ENCODE results near the gene SNX17. TPM values are rescaled to one million over a fixed set of nuclear protein-coding genes. Genes with fewer than 3 reads are reported as not detected.

The SNX17 gene
- total and polyA plus RNA-seq, 2 of the 13 experiments (the other 11 are each of a cell fraction or from before 2014, with no cell fraction given), result 75.0 to 109 TPM

DNA sequence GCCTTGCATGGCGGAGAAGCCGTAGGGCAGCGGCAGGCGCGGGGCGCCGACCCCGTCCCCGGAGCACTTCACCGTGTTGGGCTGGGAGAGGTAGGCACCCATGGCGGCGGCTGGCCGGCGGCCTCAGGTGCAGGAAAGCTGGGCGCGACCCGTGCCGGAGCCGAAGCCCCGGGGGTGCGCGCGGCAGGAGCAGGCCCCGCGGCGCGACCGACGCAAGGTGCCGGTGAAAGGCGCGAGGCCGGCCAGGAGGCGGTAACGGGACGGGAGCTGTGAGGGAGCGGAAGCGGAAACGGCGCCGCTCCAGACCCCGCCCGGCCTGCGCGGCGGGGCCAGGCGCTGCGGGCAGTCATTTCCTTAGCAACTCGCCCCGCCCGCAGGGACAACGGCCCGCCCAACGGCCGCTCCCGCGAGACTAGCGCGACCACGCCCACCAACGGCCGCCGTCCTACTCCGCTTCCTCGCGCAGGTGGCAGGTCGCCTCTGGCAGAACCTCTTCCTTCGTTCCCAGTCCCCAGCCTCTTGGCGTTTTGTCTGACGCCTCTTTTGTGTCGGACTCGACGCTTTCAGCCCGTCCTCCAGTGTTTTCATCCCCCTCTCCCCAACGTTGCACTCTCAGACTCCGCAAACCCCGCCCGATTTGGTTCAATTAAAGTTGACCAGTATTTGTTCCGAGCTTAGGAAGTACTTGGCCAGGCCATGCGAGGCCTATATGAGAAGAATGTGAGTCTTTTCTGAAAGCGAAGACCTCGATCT, 39.1 kb downstream of the SNX17 start, which contains the start of gene PPM1G (continued):
- TF ChIP-seq ZNF878 (CRISPR knock-in tag; IDR thresholded peaks at IDR 0.05) (peak; percentile 76), ZNF34 (CRISPR knock-in tag; IDR thresholded peaks at IDR 0.05; ENCODE audit: borderline replicate concordance) (no peak), SRF (IDR thresholded peaks at IDR 0.05; ENCODE audit: low read depth, low read length) (no peak), RCOR2 (CRISPR knock-in tag; IDR thresholded peaks at IDR 0.05) (no peak), PPARG (CRISPR knock-in tag; conservative IDR thresholded peaks at IDR 0.05) (no peak), GATAD1 (CRISPR knock-in tag; IDR thresholded peaks at IDR 0.05) (peak; percentile 85), ZNF282 (IDR thresholded peaks at IDR 0.05; ENCODE audit: partially characterized antibody) (no peak), SMAD1 (CRISPR knock-in tag; IDR thresholded peaks at IDR 0.05; ENCODE audit: borderline replicate concordance, low read depth) (peak; percentile 95), SIN3B (IDR thresholded peaks at IDR 0.05; ENCODE audit: low read length) (no peak), NFE2L1 (CRISPR knock-in tag; IDR thresholded peaks at IDR 0.05; ENCODE audit: borderline replicate concordance) (no peak), POLR2G (IDR thresholded peaks at IDR 0.05; ENCODE audit: low read depth, low read length) (peak; percentile 99), NBN (conservative IDR thresholded peaks at IDR 0.05) (no peak), MEIS1 (CRISPR knock-in tag; IDR thresholded peaks at IDR 0.05; ENCODE audit: borderline replicate concordance) (peak; percentile 93), ARNT (IDR thresholded peaks at IDR 0.05) (no peak), BHLHE40 (IDR thresholded peaks at IDR 0.05; ENCODE audit: low read length) (no peak), ZNF703 (CRISPR knock-in tag; IDR thresholded peaks at IDR 0.05; ENCODE audit: borderline replicate concordance) (peak; percentile 23; the same call in 1 of the 2 replicates), ZNF816 (CRISPR knock-in tag; IDR thresholded peaks at IDR 0.05; ENCODE audit: borderline replicate concordance) (peak; percentile 81; the same call in 1 of the 2 replicates), RXRA (CRISPR knock-in tag; IDR thresholded peaks at IDR 0.05) (no peak; the same call in none of the 2 replicates), NFYC (CRISPR knock-in tag; IDR thresholded peaks at IDR 0.05) (peak; percentile 45), KAT7 (CRISPR knock-in tag; IDR thresholded peaks at IDR 0.05; ENCODE audit: borderline replicate concordance) (peak; percentile 93), FOSL1 (CRISPR knock-in tag; IDR thresholded peaks at IDR 0.05; ENCODE audit: borderline replicate concordance) (no peak)
- TF ChIP-seq, protein P1, sequence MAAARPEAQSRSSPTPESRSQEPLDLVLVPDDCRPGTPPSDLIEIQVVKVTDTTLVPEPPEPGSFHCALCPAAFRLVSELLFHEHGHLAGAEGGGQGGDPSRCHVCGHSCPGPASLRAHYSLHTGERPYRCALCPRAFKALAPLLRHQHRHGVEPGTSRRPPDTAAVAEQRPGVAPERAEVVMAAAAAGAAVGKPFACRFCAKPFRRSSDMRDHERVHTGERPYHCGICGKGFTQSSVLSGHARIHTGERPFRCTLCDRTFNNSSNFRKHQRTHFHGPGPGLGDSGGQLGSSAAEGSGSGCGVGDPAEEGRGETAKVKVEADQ (CRISPR knock-in tag; IDR thresholded peaks at IDR 0.05; ENCODE audit: borderline replicate concordance), result peak; percentile 98
- TF ChIP-seq, protein P2, sequence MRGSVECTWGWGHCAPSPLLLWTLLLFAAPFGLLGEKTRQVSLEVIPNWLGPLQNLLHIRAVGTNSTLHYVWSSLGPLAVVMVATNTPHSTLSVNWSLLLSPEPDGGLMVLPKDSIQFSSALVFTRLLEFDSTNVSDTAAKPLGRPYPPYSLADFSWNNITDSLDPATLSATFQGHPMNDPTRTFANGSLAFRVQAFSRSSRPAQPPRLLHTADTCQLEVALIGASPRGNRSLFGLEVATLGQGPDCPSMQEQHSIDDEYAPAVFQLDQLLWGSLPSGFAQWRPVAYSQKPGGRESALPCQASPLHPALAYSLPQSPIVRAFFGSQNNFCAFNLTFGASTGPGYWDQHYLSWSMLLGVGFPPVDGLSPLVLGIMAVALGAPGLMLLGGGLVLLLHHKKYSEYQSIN (CRISPR knock-in tag; IDR thresholded peaks at IDR 0.05; ENCODE audit: borderline replicate concordance), result no peak
- TF ChIP-seq, protein P3, sequence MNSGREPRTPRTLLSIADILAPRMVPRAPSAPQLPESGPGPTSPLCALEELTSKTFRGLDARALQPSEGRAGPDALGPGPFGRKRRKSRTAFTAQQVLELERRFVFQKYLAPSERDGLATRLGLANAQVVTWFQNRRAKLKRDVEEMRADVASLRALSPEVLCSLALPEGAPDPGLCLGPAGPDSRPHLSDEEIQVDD (CRISPR knock-in tag; IDR thresholded peaks at IDR 0.05; ENCODE audit: borderline replicate concordance), result peak; percentile 84; the same call in 1 of the 2 replicates
- TF ChIP-seq, protein P4, sequence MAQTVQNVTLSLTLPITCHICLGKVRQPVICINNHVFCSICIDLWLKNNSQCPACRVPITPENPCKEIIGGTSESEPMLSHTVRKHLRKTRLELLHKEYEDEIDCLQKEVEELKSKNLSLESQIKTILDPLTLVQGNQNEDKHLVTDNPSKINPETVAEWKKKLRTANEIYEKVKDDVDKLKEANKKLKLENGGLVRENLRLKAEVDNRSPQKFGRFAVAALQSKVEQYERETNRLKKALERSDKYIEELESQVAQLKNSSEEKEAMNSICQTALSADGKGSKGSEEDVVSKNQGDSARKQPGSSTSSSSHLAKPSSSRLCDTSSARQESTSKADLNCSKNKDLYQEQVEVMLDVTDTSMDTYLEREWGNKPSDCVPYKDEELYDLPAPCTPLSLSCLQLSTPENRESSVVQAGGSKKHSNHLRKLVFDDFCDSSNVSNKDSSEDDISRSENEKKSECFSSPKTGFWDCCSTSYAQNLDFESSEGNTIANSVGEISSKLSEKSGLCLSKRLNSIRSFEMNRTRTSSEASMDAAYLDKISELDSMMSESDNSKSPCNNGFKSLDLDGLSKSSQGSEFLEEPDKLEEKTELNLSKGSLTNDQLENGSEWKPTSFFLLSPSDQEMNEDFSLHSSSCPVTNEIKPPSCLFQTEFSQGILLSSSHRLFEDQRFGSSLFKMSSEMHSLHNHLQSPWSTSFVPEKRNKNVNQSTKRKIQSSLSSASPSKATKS (CRISPR knock-in tag; IDR thresholded peaks at IDR 0.05), result no peak
- TF ChIP-seq, protein P5, sequence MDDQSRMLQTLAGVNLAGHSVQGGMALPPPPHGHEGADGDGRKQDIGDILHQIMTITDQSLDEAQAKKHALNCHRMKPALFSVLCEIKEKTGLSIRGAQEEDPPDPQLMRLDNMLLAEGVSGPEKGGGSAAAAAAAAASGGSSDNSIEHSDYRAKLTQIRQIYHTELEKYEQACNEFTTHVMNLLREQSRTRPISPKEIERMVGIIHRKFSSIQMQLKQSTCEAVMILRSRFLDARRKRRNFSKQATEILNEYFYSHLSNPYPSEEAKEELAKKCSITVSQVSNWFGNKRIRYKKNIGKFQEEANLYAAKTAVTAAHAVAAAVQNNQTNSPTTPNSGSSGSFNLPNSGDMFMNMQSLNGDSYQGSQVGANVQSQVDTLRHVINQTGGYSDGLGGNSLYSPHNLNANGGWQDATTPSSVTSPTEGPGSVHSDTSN (CRISPR knock-in tag; IDR thresholded peaks at IDR 0.05; ENCODE audit: borderline replicate concordance), result peak; percentile 88

Data from HepG2 (cell line).